K562 (cell line): ENCODE data around the gene PRDX4. TPM values are rescaled to one million over a fixed set of nuclear protein-coding genes. Genes with fewer than 3 reads are reported as not detected.
A peak's percentile ranks its signal among the peaks of the same experiment; 100 is the strongest.

Experiments used
- ARID2 ChIP-seq: fragments of 450-650 bp; IDR thresholded peaks from 2 replicates; pipeline ENCODE4 v1.6.1; 2017; ENCODE audit warnings: antibody characterized with exemption, mild to moderate bottlenecking
- CCNT2 ChIP-seq: IDR thresholded peaks from 2 replicates; pipeline ENCODE4 v1.6.1; 2011; ENCODE audit warnings: borderline replicate concordance, low read depth, mild to moderate bottlenecking, moderate library complexity, mixed read lengths, low read length; ENCODE audit not compliant: insufficient read length; ENCODE audit errors: extremely low read depth
- CEBPB ChIP-seq: fragments of 450-650 bp; IDR thresholded peaks from 2 replicates; pipeline ENCODE4 v1.6.1; 2016; ENCODE audit warnings: missing genetic modification characterization, missing compliant biosample characterization
- CEBPG ChIP-seq, 3 experiments: fragments of 200-800 bp in 1 of 3; sonication (Bioruptor generic) in 1 of 3; sonication (generic) in 1 of 3; formaldehyde crosslinking in 1 of 3; IDR thresholded peaks in 2 of 3; conservative IDR thresholded peaks in 1 of 3; 2 replicates each; pipeline versions ENCODE4 v1.6.1 to v1.8.0; 2016 to 2022; ENCODE audit warnings: missing compliant biosample characterization in 2 of 3, missing genetic modification characterization in 2 of 3, mild to moderate bottlenecking in 1 of 3, missing genetic modification reagents in 1 of 3
- CHD1 ChIP-seq: fragments of 200-600 bp; sonication (generic); IDR thresholded peaks from one replicate; pipeline ENCODE4 v1.6.1; 2012; ENCODE audit warnings: mild to moderate bottlenecking, moderate library complexity, low read length, inconsistent platforms
- ETS2 ChIP-seq: IDR thresholded peaks from 2 replicates; pipeline ENCODE4 v1.6.1; 2016; ENCODE audit warnings: borderline replicate concordance, missing genetic modification characterization, mild to moderate bottlenecking, moderate library complexity, missing compliant biosample characterization; ENCODE audit not compliant: poor library complexity, severe bottlenecking
- HMGN3 ChIP-seq: IDR thresholded peaks from 2 replicates; pipeline ENCODE4 v1.6.1; 2011; ENCODE audit warnings: borderline replicate concordance, low read depth, mild to moderate bottlenecking, mixed read lengths, low read length; ENCODE audit not compliant: insufficient read length; ENCODE audit errors: extremely low read depth
- HSF4 ChIP-seq: fragments of 250-450 bp; sonication (Bioruptor Pico); IDR thresholded peaks from 2 replicates; pipeline ENCODE4 v2.1.2; 2022; ENCODE audit warnings: mild to moderate bottlenecking, moderate library complexity, borderline replicate concordance
- KLF1 ChIP-seq: fragments of 450-650 bp; IDR thresholded peaks from 2 replicates; pipeline ENCODE4 v1.6.1; 2016; ENCODE audit warnings: missing genetic modification characterization, missing compliant biosample characterization
- MXD1 ChIP-seq: fragments of 250-450 bp; sonication (Bioruptor Pico); IDR thresholded peaks from 2 replicates; pipeline ENCODE4 v1.8.0; 2021; ENCODE audit warnings: borderline replicate concordance, mild to moderate bottlenecking, moderate library complexity; ENCODE audit not compliant: poor library complexity, severe bottlenecking
- NFYB ChIP-seq: IDR thresholded peaks from 2 replicates; pipeline ENCODE4 v1.6.1; 2011; ENCODE audit warnings: mild to moderate bottlenecking, moderate library complexity; ENCODE audit not compliant: insufficient read length; ENCODE audit errors: extremely low read depth
- RB1 ChIP-seq: fragments of 450-650 bp; IDR thresholded peaks from 2 replicates; pipeline ENCODE4 v1.6.1; 2017; ENCODE audit warnings: low read depth, mild to moderate bottlenecking
- SMAD2 ChIP-seq: fragments of 150-350 bp; IDR thresholded peaks from 2 replicates; pipeline ENCODE4 v1.6.1; 2014; ENCODE audit warnings: low read depth, mild to moderate bottlenecking, low read length
- SMARCA4 ChIP-seq: fragments of 450-650 bp; IDR thresholded peaks from 2 replicates; pipeline ENCODE4 v1.6.1; 2016
- THRB ChIP-seq: fragments of 450-650 bp; formaldehyde crosslinking; conservative IDR thresholded peaks from 2 replicates; pipeline ENCODE4 v1.4.0; 2022; ENCODE audit warnings: mild to moderate bottlenecking, missing genetic modification characterization
- WHSC1 ChIP-seq: IDR thresholded peaks from one replicate; pipeline ENCODE4 v1.6.1; 2012; ENCODE audit warnings: low read length, control low read depth, inconsistent platforms
- ZBTB7A ChIP-seq: IDR thresholded peaks from 2 replicates; pipeline ENCODE4 v1.6.1; 2011; ENCODE audit warnings: low read depth, mild to moderate bottlenecking, low read length, moderate library complexity, borderline replicate concordance; ENCODE audit not compliant: control insufficient read depth
- ZNF431 ChIP-seq: sonication (generic); formaldehyde crosslinking; IDR thresholded peaks from 2 replicates; pipeline ENCODE4 v1.8.0; 2022; ENCODE audit warnings: mild to moderate bottlenecking, missing genetic modification reagents
- ZNF589 ChIP-seq: fragments of 200-800 bp; sonication (Bioruptor generic); IDR thresholded peaks from 2 replicates; pipeline ENCODE4 v1.6.1; 2016; ENCODE audit warnings: low read depth, missing genetic modification characterization, missing compliant biosample characterization
- ZNF830 ChIP-seq: fragments of 250-450 bp; sonication (Bioruptor Pico); IDR thresholded peaks from 2 replicates; pipeline ENCODE4 v1.5.0; 2021; ENCODE audit warnings: mild to moderate bottlenecking
- ZSCAN32 ChIP-seq: fragments of 450-650 bp; formaldehyde crosslinking; IDR thresholded peaks from 2 replicates; pipeline ENCODE4 v1.4.0; 2020; ENCODE audit warnings: mild to moderate bottlenecking, moderate library complexity
- polyA plus RNA-seq, 8 experiments: library from polyadenylated mRNA; depleted of rRNA in 4 of 8; stranded (reverse) in 5 of 8; unstranded in 3 of 8; fragments of >200 nt; fragmentation: Nextera tagmentation in 2 of 8; fragmentation: Illumina TruSeq in 1 of 8; extraction: Ambion mirVana in 2 of 8; extraction: Trizol in 1 of 8; gene quantifications; 2 replicates each; pipeline versions ENCODE4 v1.2.1 to v1.2.3, GENCODE V29; 2011 to 2014; ENCODE audit warnings: inconsistent platforms in 1 of 8, missing spikeins in 1 of 8
- total RNA-seq, 7 experiments: library from RNA; depleted of rRNA in 6 of 7; stranded (reverse); fragments of >200 nt in 6 of 7; fragmentation: Illumina TruSeq in 2 of 7; extraction: Trizol in 2 of 7; gene quantifications; 2 replicates each; pipeline versions ENCODE4 v1.2.1 to v1.2.3, GENCODE V29; 2011 to 2021; ENCODE audit warnings: low replicate concordance in 1 of 7

Gene PRDX4
- total and polyA plus RNA-seq, 9 of the 15 experiments (the other 6 are each of a cell fraction or from before 2014, with no cell fraction given): 28.6 to 253 (median 153) TPM

GRCh38 chrX:23667239-23668177 is at the start of gene PRDX4 (continued):
- TF ChIP-seq ARID2: no peak
- no peak for TF ChIP-seq HMGN3
- peak; percentile 90 for TF ChIP-seq CEBPG (CRISPR knock-in tag; IDR thresholded peaks at IDR 0.05)
- TF ChIP-seq CEBPG (tag; conservative IDR thresholded peaks at IDR 0.05 in 1 of 2, IDR thresholded peaks at IDR 0.05 in 1 of 2): peak; percentile 76 to 92; a peak in 3 of 4 replicates
- peak; percentile 63 for TF ChIP-seq RB1
- no peak for TF ChIP-seq ZBTB7A
- TF ChIP-seq ETS2 (tag): no peak
- no peak for TF ChIP-seq MXD1 (CRISPR knock-in tag)
- no peak for TF ChIP-seq SMAD2
- no peak for TF ChIP-seq HSF4 (CRISPR knock-in tag)
- TF ChIP-seq ZNF589 (CRISPR knock-in tag): peak; percentile 49; the same call in 1 of the 2 replicates
- no peak for TF ChIP-seq SMARCA4
- TF ChIP-seq THRB (CRISPR knock-in tag): no peak
- TF ChIP-seq ZNF431 (CRISPR knock-in tag): no peak
- no peak for TF ChIP-seq WHSC1
- no peak for TF ChIP-seq ZSCAN32
- peak; percentile 49 for TF ChIP-seq CHD1
- TF ChIP-seq CCNT2: peak; percentile 80
- peak; percentile 43; the same call in 1 of the 2 replicates for TF ChIP-seq KLF1
- no peak for TF ChIP-seq ZNF830 (CRISPR knock-in tag)
- no peak for TF ChIP-seq NFYB
- TF ChIP-seq CEBPB (tag): peak; percentile 94
